CD4-positive, alpha-beta memory T cell (primary cell): Measurements from ENCODE around the gene LHX4. TPM values are rescaled to one million over a fixed set of nuclear protein-coding genes. Genes with fewer than 3 reads are reported as not detected.
A peak's percentile ranks its signal among the peaks of the same experiment; 100 is the strongest.

ENCODE experiments used
- CTCF ChIA-PET: fragments of 350-600 bp; sonication (Branson Sonifier 250); formaldehyde crosslinking; loops from one replicate; lab custom pipeline; 2021; ENCODE audit warnings: inconsistent platforms; ENCODE audit not compliant: partially characterized antibody; lab: Charles Lee
- POLR2A ChIA-PET: fragments of 350-600 bp; sonication (Branson Sonifier 250); formaldehyde crosslinking; loops from one replicate; lab custom pipeline; 2021; ENCODE audit not compliant: partially characterized antibody; lab: Charles Lee
- DNase-seq, 5 donors: peaks; one replicate each; pipeline versions ENCODE4 v3.0.0 to v3.0.0-alpha.2; 2020 to 2022; ENCODE audit warnings: mixed read lengths in 1 of 5
- H3K27ac ChIP-seq: one replicate; pipeline ENCODE4 v1.7.0; 2013; ENCODE audit warnings: low read depth, low read length
- H3K27me3 ChIP-seq: 2 replicates; pipeline ENCODE4 v1.7.0; 2013; ENCODE audit warnings: mild to moderate bottlenecking, low read length, moderate library complexity; ENCODE audit not compliant: insufficient read depth
- H3K36me3 ChIP-seq: 2 replicates; pipeline ENCODE4 v1.7.0; 2013; ENCODE audit warnings: mild to moderate bottlenecking, low read length, moderate library complexity; ENCODE audit not compliant: insufficient read depth
- H3K4me1 ChIP-seq: 2 replicates; pipeline ENCODE4 v1.7.0; 2013; ENCODE audit warnings: mild to moderate bottlenecking, low read length, moderate library complexity; ENCODE audit not compliant: insufficient read depth
- H3K4me3 ChIP-seq, 2 donors: one replicate each; pipeline ENCODE4 v1.7.0; 2013; ENCODE audit warnings: low read length in 2 of 2, mild to moderate bottlenecking in 1 of 2
- H3K9me3 ChIP-seq, 2 donors: one replicate each; pipeline ENCODE4 v1.7.0; 2013; ENCODE audit warnings: low read length in 2 of 2, control low read depth in 1 of 2; ENCODE audit not compliant: control insufficient read depth in 1 of 2
- H3K27ac Mint-ChIP-seq, 7 donors: one replicate each; pipeline ENCODE4 v1.8.0; 2020 to 2021; ENCODE audit warnings: mixed read lengths in 7 of 7, mild to moderate bottlenecking in 6 of 7, inconsistent platforms in 3 of 7, moderate library complexity in 3 of 7
- H3K27me3 Mint-ChIP-seq, 2 donors: one replicate each; pipeline ENCODE4 v1.8.0; 2020 to 2021; ENCODE audit warnings: mixed read lengths in 2 of 2
- H3K36me3 Mint-ChIP-seq, 2 donors: one replicate each; pipeline ENCODE4 v1.8.0; 2020 to 2021; ENCODE audit warnings: mixed read lengths in 2 of 2, inconsistent platforms in 1 of 2, mild to moderate bottlenecking in 1 of 2
- H3K4me1 Mint-ChIP-seq, 4 donors: one replicate each; pipeline ENCODE4 v1.8.0; 2020 to 2021; ENCODE audit warnings: mixed read lengths in 4 of 4, mild to moderate bottlenecking in 1 of 4
- H3K4me3 Mint-ChIP-seq, 8 donors: one replicate each; pipeline ENCODE4 v1.8.0; 2020 to 2021; ENCODE audit warnings: mixed read lengths in 8 of 8, mild to moderate bottlenecking in 7 of 8, moderate library complexity in 6 of 8, inconsistent platforms in 3 of 8
- H3K9me3 Mint-ChIP-seq, 8 donors: one replicate each; pipeline ENCODE4 v1.8.0; 2020 to 2021; ENCODE audit warnings: mixed read lengths in 8 of 8, mild to moderate bottlenecking in 5 of 8, inconsistent platforms in 3 of 8, moderate library complexity in 1 of 8
- intact Hi-C: fragments of 100-400 bp; cut with micrococcal nuclease; formaldehyde crosslinking; loops from one replicate; pipeline ENCODE4 v1.15.1; 2023
- polyA plus RNA-seq, 2 donors: library from polyadenylated mRNA; unstranded; fragments of 300-500 nt; fragmentation: Illumina TruSeq; gene quantifications; one replicate each; pipeline ENCODE4 v1.2.3, GENCODE V29; 2021
- total RNA-seq, 2 experiments: library from RNA; stranded (reverse); gene quantifications; one replicate each; pipeline ENCODE4 v1.2.3, GENCODE V29; 2021

LHX4 gene
- total and polyA plus RNA-seq, 4 experiments from 2014 or later = 0.25 TPM; not detected in 3

GRCh38 chr1:180287988-180288705 lies 58.1 kb downstream of the LHX4 start:
- CTCF ChIA-PET = no interaction called here

GRCh38 chr1:180288940-180289339 lies 58.9 kb downstream of the LHX4 start:
- H3K4me3 ChIP-seq = no peak overlapping the region
- H3K36me3 ChIP-seq = no peaks in the 10 kb centered on the region
- DNase-seq = no peak
- intact Hi-C loops = no loop called here
- Mint-ChIP-seq H3K36me3 (peaks cover 30 to 34% of the 10 kb centered on the region in 2 donors), H3K27me3 (no peaks in the 10 kb centered on the region), H3K4me3 (no peak overlapping the region), H3K4me1 (peaks cover 18 to 29% (median 23%) of the 10 kb centered on the region in 4 donors), H3K9me3 (peaks cover 0 to 5% (median 0%) of the 10 kb centered on the region in 8 donors), H3K27ac (peak overlapping the region in 2 of 7 donors; percentile 1 to 59)
- no peaks in the 10 kb centered on the region for H3K9me3 ChIP-seq
- no peaks in the 10 kb centered on the region for H3K27me3 ChIP-seq
- no peak overlapping the region for H3K27ac ChIP-seq
- ChIA-PET CTCF (no interaction called here), POLR2A (no interaction called here)
- H3K4me1 ChIP-seq = peaks cover 19% of the 10 kb centered on the region

More at GRCh38 chr1:180287988-180288705, 58.1 kb downstream of the LHX4 start:
- no peaks in the 10 kb centered on the region for H3K27me3 Mint-ChIP-seq
- Histone ChIP-seq H3K9me3 (no peaks in the 10 kb centered on the region), H3K4me1 (peaks cover 19% of the 10 kb centered on the region), H3K36me3 (no peaks in the 10 kb centered on the region), H3K4me3 (no peak overlapping the region), H3K27me3 (no peaks in the 10 kb centered on the region), H3K27ac (no peak overlapping the region)
- peak overlapping the region in 1 of 8 donors; percentile 16 for H3K4me3 Mint-ChIP-seq
- H3K36me3 Mint-ChIP-seq = peaks cover 38 to 41% of the 10 kb centered on the region in 2 donors
- DNase-seq = no peak
- peaks cover 18 to 29% (median 23%) of the 10 kb centered on the region in 4 donors for H3K4me1 Mint-ChIP-seq
- peak overlapping the region in 1 of 7 donors; percentile 57 for H3K27ac Mint-ChIP-seq
- intact Hi-C loops = no loop called here
- H3K9me3 Mint-ChIP-seq = peaks cover 0 to 5% (median 0%) of the 10 kb centered on the region in 8 donors
- POLR2A ChIA-PET = no interaction called here

DNA sequence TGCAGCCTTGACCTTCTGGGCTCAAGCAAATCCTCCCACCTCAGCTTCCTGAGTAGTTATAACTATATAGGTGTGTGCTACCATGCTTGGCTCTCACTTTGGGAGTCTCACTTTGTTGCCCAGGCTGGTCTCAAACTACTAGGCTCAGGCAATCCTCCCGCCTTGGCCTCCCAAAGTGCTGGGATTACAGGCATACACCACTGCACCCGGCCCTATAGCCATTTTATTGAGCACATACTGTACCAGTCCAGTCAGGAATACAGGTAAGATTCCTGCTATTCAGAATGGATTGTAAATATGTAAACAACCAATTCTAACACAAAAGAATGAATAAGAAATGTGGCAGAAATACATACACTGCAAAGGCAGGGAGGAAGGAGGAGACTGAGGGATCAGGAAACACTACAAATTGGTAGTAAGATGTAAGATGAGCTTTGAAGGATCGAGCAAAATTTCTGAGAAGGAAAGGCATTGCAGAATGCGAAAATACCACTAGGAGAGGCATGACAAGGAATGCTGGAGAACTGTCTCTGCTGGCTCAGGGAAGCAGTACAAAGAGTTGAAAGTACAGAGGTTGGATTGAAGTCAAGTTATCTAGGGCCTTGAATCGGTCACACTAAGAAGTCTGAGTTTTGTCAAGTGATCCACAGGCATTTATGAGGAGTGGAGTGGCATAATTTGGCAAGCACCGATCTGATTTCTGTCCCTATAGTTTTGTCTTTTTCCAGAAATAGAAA lies 60.4 kb downstream of the LHX4 start:
- Histone ChIP-seq H3K36me3 (no peaks in the 10 kb centered on the region), H3K27me3 (no peaks in the 10 kb centered on the region), H3K27ac (no peak overlapping the region), H3K4me3 (no peak overlapping the region), H3K9me3 (no peaks in the 10 kb centered on the region), H3K4me1 (peaks cover 19% of the 10 kb centered on the region)
- intact Hi-C loops = no loop called here
- no peak for DNase-seq
- ChIA-PET CTCF (no interaction called here), POLR2A (no interaction called here)
- Mint-ChIP-seq H3K27me3 (no peaks in the 10 kb centered on the region), H3K9me3 (peaks cover 0 to 5% (median 0%) of the 10 kb centered on the region in 8 donors), H3K27ac (peak overlapping the region in 3 of 7 donors; percentile 2 to 60 (median 26)), H3K36me3 (peaks cover 22 to 28% of the 10 kb centered on the region in 2 donors), H3K4me1 (peaks cover 18 to 29% (median 23%) of the 10 kb centered on the region in 4 donors), H3K4me3 (peak overlapping the region in 1 of 8 donors; percentile 2)

DNA sequence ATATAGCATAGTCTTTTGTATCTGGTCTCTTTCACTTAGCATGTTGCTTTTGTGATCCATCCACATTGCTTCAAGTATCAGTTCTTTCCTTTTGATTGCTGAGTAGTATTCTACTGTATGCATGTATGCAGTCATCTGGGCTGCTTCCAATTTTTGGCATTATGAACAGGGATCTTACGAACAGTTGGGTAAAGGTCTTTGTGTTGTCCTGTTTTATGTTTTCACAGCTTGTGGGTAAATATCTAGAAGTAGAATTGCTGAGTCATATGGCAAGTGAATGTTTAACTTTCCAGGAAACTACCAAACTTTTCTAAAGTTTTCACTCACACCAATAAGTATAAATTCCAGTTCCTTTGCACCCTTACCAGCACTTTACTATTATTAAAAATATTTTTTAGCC lies 60.9 kb downstream of the LHX4 start:
- POLR2A ChIA-PET = no interaction called here
- intact Hi-C loops = no loop called here
- peak overlapping the region in 1 of 8 donors; percentile 4 for H3K4me3 Mint-ChIP-seq

GRCh38 chr1:180294711-180295110 lies 64.6 kb downstream of the LHX4 start:
- no peak overlapping the region for H3K4me3 Mint-ChIP-seq
- peaks cover 18 to 28% (median 21%) of the 10 kb centered on the region in 4 donors for H3K4me1 Mint-ChIP-seq
- Histone ChIP-seq H3K36me3 (no peaks in the 10 kb centered on the region), H3K27ac (no peak overlapping the region), H3K27me3 (no peaks in the 10 kb centered on the region), H3K4me3 (no peak overlapping the region), H3K9me3 (no peaks in the 10 kb centered on the region), H3K4me1 (peaks cover 10% of the 10 kb centered on the region)
- H3K27me3 Mint-ChIP-seq = no peaks in the 10 kb centered on the region
- no peak for DNase-seq
- POLR2A ChIA-PET = no interaction called here
- intact Hi-C loops = no loop called here
- H3K36me3 Mint-ChIP-seq = peaks cover 6 to 26% of the 10 kb centered on the region in 2 donors
- peaks cover 0 to 5% (median 0%) of the 10 kb centered on the region in 8 donors for H3K9me3 Mint-ChIP-seq
- H3K27ac Mint-ChIP-seq = peak overlapping the region in 1 of 7 donors; percentile 79
- CTCF ChIA-PET = no interaction called here

More for the DNA sequence above, 60.9 kb downstream of the LHX4 start:
- Histone ChIP-seq H3K27ac (no peak overlapping the region), H3K9me3 (no peaks in the 10 kb centered on the region), H3K36me3 (no peaks in the 10 kb centered on the region), H3K4me1 (peaks cover 19% of the 10 kb centered on the region), H3K27me3 (no peaks in the 10 kb centered on the region), H3K4me3 (no peak overlapping the region)
- CTCF ChIA-PET = no interaction called here
- Mint-ChIP-seq H3K27ac (no peak overlapping the region), H3K9me3 (peaks cover 0 to 5% (median 0%) of the 10 kb centered on the region in 8 donors), H3K4me1 (peaks cover 20 to 30% (median 25%) of the 10 kb centered on the region in 4 donors), H3K36me3 (peaks cover 21 to 30% of the 10 kb centered on the region in 2 donors), H3K27me3 (no peaks in the 10 kb centered on the region)
- no peak for DNase-seq

DNA sequence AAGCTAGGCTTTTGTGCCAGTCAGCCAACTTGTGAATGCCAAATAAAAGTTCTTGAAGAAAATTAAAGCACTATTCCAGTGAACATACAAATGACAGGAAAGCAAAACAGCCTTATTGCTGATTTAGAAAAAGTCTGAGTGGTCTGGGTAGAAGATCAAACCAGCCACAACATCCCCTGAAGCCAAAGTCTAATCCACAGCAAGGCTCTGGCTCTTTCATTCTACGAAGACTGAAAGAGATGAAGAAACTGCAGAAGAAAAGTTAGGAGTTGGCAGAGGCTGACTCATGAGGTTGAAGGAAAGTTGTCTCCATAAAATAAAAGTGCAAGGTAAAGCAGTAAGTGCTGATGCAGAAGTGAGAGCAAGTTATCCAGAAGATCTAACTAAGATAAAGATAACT lies 65.9 kb downstream of the LHX4 start:
- no peak overlapping the region for H3K4me3 Mint-ChIP-seq
- DNase-seq = no peak
- POLR2A ChIA-PET = no interaction called here

More for the DNA sequence above, 65.9 kb downstream of the LHX4 start:
- Histone ChIP-seq H3K27ac (no peak overlapping the region), H3K27me3 (no peaks in the 10 kb centered on the region), H3K36me3 (no peaks in the 10 kb centered on the region), H3K9me3 (no peaks in the 10 kb centered on the region), H3K4me1 (no peaks in the 10 kb centered on the region), H3K4me3 (no peak overlapping the region)
- peaks cover 0 to 5% (median 0%) of the 10 kb centered on the region in 8 donors for H3K9me3 Mint-ChIP-seq
- H3K4me1 Mint-ChIP-seq = peaks cover 7 to 18% (median 10%) of the 10 kb centered on the region in 4 donors
- H3K27ac Mint-ChIP-seq = peak overlapping the region in 1 of 7 donors; percentile 55
- CTCF ChIA-PET = no interaction called here
- H3K27me3 Mint-ChIP-seq = no peaks in the 10 kb centered on the region
- intact Hi-C loops = no loop called here
- peaks cover 6 to 26% of the 10 kb centered on the region in 2 donors for H3K36me3 Mint-ChIP-seq
